OCI-LY1 (cell line): Measurements from ENCODE around the gene CD8A.
"Not testable (repeated sequence)": the region's sequence is repeated elsewhere in the genome, so short reads cannot be mapped to it uniquely, and the experiment has no call there.

Experiments
- EZH2 ChIP-seq: fragments of 200-600 bp; sonication (generic), shearing (Covaris generic); IDR thresholded peaks from 2 replicates; pipeline ENCODE4 v1.8.0; 2017; ENCODE audit warnings: borderline replicate concordance, mixed run types, mild to moderate bottlenecking, antibody characterized with exemption, low read length, moderate library complexity, mixed read lengths
- TF ChIP-seq, protein P1 (sequence below): fragments of 200-600 bp; sonication (generic), shearing (Covaris generic); IDR thresholded peaks from 2 replicates; pipeline ENCODE4 v1.5.1; 2017; ENCODE audit warnings: mild to moderate bottlenecking, antibody characterized with exemption, low read length, moderate library complexity, mixed read lengths

GRCh38 chr2:86741889-86742498, 48.7 kb downstream of the CD8A start:
- TF ChIP-seq, protein P1, sequence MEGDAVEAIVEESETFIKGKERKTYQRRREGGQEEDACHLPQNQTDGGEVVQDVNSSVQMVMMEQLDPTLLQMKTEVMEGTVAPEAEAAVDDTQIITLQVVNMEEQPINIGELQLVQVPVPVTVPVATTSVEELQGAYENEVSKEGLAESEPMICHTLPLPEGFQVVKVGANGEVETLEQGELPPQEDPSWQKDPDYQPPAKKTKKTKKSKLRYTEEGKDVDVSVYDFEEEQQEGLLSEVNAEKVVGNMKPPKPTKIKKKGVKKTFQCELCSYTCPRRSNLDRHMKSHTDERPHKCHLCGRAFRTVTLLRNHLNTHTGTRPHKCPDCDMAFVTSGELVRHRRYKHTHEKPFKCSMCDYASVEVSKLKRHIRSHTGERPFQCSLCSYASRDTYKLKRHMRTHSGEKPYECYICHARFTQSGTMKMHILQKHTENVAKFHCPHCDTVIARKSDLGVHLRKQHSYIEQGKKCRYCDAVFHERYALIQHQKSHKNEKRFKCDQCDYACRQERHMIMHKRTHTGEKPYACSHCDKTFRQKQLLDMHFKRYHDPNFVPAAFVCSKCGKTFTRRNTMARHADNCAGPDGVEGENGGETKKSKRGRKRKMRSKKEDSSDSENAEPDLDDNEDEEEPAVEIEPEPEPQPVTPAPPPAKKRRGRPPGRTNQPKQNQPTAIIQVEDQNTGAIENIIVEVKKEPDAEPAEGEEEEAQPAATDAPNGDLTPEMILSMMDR, result not testable (repeated sequence)
- not testable (repeated sequence) for TF ChIP-seq EZH2
